Stimulated activated CD8-positive, alpha-beta memory T cell treated with anti-CD3 and anti-CD28 coated beads, Interleukin-12 subunit alpha, Interleukin-12 subunit beta, amount 100 ng/mL, for 4 hours (primary cell): Measurements from ENCODE around the gene TRMT11.
"Not testable (repeated sequence)": the region's sequence is repeated elsewhere in the genome, so short reads cannot be mapped to it uniquely, and the experiment has no call there.

ENCODE experiments used
- DNase-seq: peaks from one replicate; pipeline ENCODE4 v3.0.0-alpha.2; 2020; ENCODE audit warnings: low read depth

Gene TRMT11

GRCh38 chr6:125986301-125987025, at the start of gene TRMT11:
Gene TRMT11 (plus strand): TSS chr6:125986540. CDS start chr6:125986551, 11 bp downstream.
- peak; percentile 69 for DNase-seq

- DNase-seq: no peak
These were observed 47.3 kb upstream of the TRMT11 start for GRCh38 chr6:125939026-125939425.

GRCh38 chr6:125939791-125940190, 46.5 kb upstream of the TRMT11 start:
- DNase-seq: no peak

GRCh38 chr6:125940247-125941041, 45.9 kb upstream of the TRMT11 start:
- no peak for DNase-seq

GRCh38 chr6:125942672-125943527, 43.4 kb upstream of the TRMT11 start:
- no peak for DNase-seq

- no peak for DNase-seq
These were observed 42.6 kb upstream of the TRMT11 start for GRCh38 chr6:125943528-125944433.

- DNase-seq: no peak
These were observed 41.9 kb upstream of the TRMT11 start for GRCh38 chr6:125944434-125944816.

GRCh38 chr6:125944896-125945295, 41.4 kb upstream of the TRMT11 start:
- DNase-seq: no peak

- DNase-seq: no peak
These were observed 40.8 kb upstream of the TRMT11 start for GRCh38 chr6:125945378-125946141.

GRCh38 chr6:125947615-125948014, 38.7 kb upstream of the TRMT11 start:
- DNase-seq: no peak

GRCh38 chr6:125948455-125948854, 37.9 kb upstream of the TRMT11 start:
- DNase-seq: no peak

GRCh38 chr6:125949069-125949468, 37.3 kb upstream of the TRMT11 start:
- DNase-seq: no peak

- no peak for DNase-seq
These were observed 36.0 kb upstream of the TRMT11 start for GRCh38 chr6:125950293-125950692.

- not testable (repeated sequence) for DNase-seq
These were observed 35.6 kb upstream of the TRMT11 start for GRCh38 chr6:125950716-125951115.

- no peak for DNase-seq
These were observed 35.0 kb upstream of the TRMT11 start for GRCh38 chr6:125951323-125951722.

- no peak for DNase-seq
These were observed 33.4 kb upstream of the TRMT11 start for GRCh38 chr6:125952764-125953501.

GRCh38 chr6:125953502-125953875, 32.9 kb upstream of the TRMT11 start:
- no peak for DNase-seq

GRCh38 chr6:125954735-125955339, 31.5 kb upstream of the TRMT11 start:
- DNase-seq: no peak

- no peak for DNase-seq
These were observed 30.4 kb upstream of the TRMT11 start for GRCh38 chr6:125955973-125956372.
